Tongue (tissue), 2 donors: Measurements from ENCODE around the gene RASA2. TPM values are rescaled to one million over a fixed set of nuclear protein-coding genes. Genes with fewer than 3 reads are reported as not detected.
A peak's percentile ranks its signal among the peaks of the same experiment; 100 is the strongest.
"Not testable (repeated sequence)": the region's sequence is repeated elsewhere in the genome, so short reads cannot be mapped to it uniquely, and the experiment has no call there.

Experiments used
- DNase-seq: peaks from one replicate; pipeline ENCODE4 v3.0.0-alpha.2; 2015
- total RNA-seq: library from RNA; depleted of rRNA; stranded (reverse); fragments of >200 nt; gene quantifications from one replicate; pipeline ENCODE4 v1.2.3, GENCODE V29; 2014

RASA2 gene
- total RNA-seq, 1 donor from 2014 or later = 15.5 TPM

GRCh38 chr3:141498598-141499223, 11.9 kb downstream of the RASA2 start:
- peak; percentile 12 for DNase-seq

- DNase-seq = no peak
These were observed 12.5 kb downstream of the RASA2 start for GRCh38 chr3:141499284-141499683.

DNA sequence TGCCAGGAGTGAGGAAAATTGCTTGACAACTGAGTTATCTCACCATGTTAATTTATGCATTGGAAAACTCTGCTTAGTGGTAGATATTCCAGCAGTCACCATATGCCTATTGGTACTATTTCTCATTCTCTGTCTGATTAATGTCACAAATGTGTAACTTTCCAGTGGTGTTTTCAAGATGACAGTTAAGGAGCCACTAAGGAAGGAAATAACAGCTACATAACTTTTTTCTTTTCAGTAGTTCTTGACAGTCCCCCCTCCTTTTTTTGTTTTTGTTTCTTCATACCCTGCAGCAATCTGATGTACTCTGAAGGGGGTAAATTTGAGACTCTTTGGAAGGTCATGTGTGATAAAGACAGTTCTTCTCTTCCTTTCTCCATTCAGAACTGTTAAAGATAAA, 13.1 kb downstream of the RASA2 start:
- no peak for DNase-seq

GRCh38 chr3:141500397-141500796, 13.6 kb downstream of the RASA2 start:
- DNase-seq = no peak

- no peak for DNase-seq
These were observed 18.3 kb downstream of the RASA2 start for GRCh38 chr3:141505166-141505565.

DNA sequence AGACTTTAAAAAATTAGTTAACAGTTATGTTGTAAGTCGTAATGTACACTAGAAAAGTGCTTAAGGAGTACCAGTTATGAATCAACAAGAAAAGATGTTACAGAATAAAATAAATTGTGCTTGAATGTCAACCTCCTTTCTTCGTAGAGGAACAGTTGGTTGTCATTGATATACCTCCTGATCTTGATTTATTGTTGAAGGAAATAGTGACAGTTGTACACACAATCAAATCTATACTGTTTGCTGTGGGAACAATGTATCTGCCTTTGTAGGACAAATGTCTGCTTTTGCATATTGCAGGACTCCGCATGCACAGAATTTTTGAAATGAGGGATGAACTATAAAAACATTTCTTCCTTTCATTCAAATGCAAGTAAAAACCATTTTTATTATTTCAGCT, 19.2 kb downstream of the RASA2 start:
- no peak for DNase-seq

DNA sequence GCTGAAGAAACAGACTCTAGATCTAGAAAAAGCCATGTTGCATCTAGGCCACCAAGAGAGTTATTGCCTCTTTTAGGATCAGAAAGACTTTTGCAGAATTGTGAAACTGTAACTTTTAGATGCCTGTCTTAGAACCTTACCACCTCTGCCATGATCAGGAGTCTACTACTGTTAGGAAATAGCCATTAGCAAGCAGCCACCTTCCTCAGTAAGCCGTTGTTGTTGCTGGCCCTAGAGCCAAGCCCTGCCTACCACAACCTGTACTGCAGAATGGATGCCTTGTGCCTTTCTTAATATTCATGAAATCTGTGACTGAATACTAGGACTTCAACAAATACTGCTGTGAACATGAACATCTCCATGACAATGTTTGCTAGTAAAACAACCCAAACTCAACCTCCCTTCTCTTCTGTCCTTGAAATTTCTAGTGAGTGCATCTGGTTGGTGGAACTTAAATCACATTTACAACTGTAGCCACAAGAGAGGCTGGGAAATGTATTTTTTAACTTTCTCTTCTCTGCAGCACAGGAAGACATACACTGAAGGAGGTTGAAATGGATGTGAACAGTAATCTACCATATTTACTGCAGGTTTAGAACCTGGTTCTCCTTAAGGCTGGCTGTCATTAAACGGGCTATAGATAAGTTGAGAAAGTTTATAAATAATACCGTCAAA, 20.7 kb downstream of the RASA2 start:
- no peak for DNase-seq

DNA sequence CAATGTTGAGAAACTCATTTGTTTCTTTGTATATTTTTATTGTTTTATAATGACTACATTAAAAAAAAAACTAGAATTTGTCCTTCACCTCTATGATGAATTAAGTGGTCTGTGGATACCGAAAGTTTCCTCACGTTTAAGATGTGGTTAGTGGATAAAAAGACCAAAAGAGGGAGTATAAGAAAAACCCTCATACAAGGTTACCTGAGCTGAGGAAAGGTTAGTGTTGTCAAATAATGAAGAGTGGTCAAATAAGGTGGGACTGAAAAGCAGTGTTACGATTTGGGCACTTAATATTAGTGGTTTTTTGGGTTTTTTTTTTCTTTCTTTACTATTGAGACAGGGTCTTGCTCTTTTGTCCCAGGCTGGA, 21.2 kb downstream of the RASA2 start:
- DNase-seq = no peak

GRCh38 chr3:141511361-141511760, 24.5 kb downstream of the RASA2 start:
- DNase-seq = no peak

- no peak for DNase-seq
These were observed 27.6 kb downstream of the RASA2 start for GRCh38 chr3:141514382-141514781.

GRCh38 chr3:141519587-141519986, 32.8 kb downstream of the RASA2 start:
- DNase-seq = no peak

DNA sequence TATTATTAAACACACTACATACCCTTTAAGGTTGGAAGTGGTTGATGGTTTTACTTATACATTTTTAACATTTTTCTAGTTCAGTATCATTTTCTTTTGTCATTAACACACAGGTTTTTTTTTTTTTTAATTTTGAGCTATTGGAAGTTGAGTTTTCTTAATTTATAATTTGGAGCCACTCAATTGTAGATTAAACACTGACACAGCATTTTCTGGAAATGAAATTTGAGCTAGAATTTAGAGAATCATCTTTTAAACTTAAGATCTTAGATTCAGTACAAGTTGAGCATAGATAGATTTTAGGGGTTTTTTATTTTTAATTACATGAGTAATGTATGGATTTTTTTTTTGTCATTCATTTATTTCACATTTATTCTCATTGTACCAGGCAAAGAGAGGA, 35.0 kb downstream of the RASA2 start:
- DNase-seq = no peak

- no peak for DNase-seq
These were observed 37.0 kb downstream of the RASA2 start for GRCh38 chr3:141523615-141524375.

- no peak for DNase-seq
These were observed 38.2 kb downstream of the RASA2 start for GRCh38 chr3:141524988-141525387.

DNA sequence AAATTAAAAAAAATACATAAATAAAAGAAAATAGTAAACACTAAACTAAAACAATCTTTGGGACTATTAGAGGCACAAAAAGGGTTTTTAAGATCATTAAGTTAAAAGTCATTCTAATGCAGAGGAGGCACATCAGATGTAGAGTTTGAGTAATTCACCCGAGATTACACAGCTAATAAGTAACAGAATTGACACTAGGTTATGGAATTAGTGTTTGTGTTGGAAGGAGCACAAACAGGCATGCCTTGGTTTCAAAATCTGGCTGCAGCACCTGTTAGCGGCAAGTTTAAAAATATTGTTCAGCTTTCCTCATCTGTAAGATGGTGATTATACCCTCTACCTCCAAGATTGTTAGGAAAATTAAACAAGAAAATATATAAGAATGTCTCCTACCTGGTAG, 39.0 kb downstream of the RASA2 start:
- DNase-seq = no peak

DNA sequence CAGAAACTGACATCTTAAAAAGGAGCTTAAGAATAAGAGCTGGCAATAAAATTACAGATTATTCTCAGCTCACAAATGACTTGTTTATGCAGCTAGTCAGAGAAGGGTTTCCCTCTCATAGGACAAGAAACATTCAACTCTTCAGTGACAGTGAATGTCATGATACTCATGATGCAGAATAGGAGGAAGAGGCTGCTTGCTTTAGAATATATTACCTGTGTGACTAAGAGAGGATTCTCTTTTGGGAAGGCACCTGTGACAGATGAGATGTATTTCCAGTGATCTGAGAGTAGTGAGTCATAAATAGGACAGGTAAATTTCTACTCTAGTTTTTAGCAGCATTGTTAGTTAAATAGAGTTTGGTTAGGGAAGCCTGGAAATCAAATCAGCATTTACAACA, 39.9 kb downstream of the RASA2 start:
- no peak for DNase-seq

- DNase-seq = no peak
These were observed 42.0 kb downstream of the RASA2 start for GRCh38 chr3:141528800-141529199.

DNA sequence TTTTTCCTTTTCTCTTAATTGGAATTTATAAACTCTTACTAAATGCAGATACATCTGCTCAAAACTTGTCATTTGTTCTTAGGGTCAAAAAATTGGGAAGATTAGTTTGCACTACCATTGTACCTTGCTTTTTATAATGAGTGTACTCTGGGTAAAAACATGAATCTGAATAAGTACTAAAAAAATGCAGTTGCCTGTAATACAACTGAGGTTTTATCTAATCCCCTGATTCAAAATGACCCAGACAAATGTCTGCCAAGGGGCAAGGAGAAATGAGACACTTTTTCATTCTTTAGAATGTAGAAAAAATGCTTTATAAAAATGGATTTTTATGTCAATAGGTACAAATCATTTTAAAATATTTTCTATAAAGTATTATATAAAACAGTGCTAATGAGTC, 42.4 kb downstream of the RASA2 start:
- DNase-seq = no peak

DNA sequence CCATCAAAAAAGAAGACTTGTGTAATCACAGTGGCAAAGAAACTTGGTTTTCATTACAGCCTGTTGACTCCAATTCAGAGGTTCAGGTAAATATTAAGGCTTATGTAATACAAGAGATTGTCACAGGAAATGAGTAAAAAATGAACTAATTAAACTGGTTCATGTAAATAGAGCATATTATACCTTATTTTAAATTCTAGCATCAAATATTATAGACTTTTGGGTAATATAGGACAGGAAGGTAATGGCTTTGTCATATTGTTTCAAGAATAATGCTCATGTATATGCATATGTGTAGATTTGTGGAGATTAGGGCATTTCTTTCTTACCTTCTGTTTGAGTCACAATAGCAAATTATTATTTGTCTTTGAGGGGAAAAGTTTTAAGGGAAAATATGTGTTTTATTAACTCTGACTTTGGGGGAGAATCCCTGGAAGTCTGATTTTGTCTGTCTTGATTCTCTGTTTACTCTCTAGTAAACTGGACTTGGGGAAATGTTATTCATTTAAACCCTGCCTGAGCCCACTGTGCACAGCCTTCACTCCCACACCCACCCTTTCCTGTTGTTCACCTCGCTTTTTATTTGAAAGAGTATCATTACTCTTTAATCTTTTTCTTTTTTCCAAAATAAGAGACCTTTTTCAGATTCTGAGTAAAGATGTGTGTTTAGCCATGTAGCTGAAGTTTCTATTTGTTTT, 43.0 kb downstream of the RASA2 start:
- DNase-seq = no peak

GRCh38 chr3:141530415-141530768, 43.6 kb downstream of the RASA2 start:
- DNase-seq = no peak

DNA sequence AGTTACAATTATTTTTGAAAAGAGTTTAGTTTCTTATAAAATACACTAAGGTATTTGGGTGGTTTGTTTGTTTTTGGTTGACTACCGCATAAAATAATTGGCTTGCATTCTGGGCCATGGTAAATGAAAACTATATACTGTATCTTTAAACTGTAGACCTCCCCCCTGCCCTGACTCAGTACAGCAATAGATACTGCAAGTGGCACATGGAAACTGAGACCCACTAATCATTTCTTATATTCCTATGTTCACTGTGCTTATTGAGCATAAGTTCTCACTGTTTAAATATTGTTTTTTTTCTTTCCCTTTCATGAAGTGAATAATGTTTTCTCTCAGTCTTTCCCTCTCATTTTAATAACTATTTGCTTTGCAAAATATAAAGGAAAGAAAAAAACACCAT, 45.8 kb downstream of the RASA2 start:
- DNase-seq = no peak

GRCh38 chr3:141536017-141536416, 49.2 kb downstream of the RASA2 start:
- not testable (repeated sequence) for DNase-seq

DNA sequence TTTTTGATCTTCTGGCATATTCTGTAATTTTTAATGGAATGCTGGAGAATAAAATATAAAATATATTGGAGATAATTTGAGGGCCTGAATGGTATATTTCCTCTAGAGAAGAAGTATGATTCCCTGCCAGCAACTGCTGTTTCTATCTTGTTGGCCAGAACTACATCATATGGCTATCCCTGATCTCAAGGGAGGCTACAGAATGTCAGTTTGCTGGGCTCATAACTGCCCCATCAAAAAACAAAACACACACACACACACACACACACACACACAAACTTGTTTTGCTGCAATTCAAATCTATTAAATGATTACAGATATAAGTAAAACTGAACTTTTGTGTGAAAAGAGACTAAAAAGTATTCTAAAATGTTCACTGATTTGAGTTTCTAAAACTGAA, 51.0 kb downstream of the RASA2 start:
- no peak for DNase-seq
